ENCODE data around the gene BSND. TPM values are rescaled to one million over a fixed set of nuclear protein-coding genes. Genes with fewer than 3 reads are reported as not detected.

The BSND gene
- total RNA-seq, 6 donors from 2014 or later, result under 0.01 to 0.10 TPM; not detected in 4

DNA sequence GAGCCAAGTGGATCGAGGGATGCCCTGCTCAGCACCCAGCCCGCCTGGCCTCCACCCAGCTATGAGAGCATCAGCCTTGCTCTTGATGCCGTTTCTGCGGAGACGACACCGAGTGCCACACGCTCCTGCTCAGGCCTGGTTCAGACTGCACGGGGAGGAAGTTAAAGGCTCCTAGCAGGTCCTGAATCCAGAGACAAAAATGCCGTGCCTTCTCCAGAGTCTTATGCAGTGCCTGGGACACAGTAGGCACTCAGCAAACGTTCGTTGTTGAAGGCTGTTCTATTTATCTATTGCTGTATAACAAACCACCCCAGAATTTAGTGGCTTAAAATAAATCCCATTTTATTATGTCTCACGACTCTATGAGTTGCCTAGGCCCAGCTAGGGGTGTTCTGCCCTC, 6.8 kb upstream of the BSND start:
- WGBS, 2 donors, result 62 to 75% methylated on average over 5 to 12 of the region's 12 CpGs
- Histone ChIP-seq H3K9me3 (no peaks in the 10 kb centered on the region), H3K27ac (no peak overlapping the region), H3K4me1 (peaks cover 6 to 9% (median 8%) of the 10 kb centered on the region in 4 donors), H3K36me3 (no peaks in the 10 kb centered on the region), H3K4me3 (no peak overlapping the region), H3K27me3 (peaks cover 0 to 5% (median 2%) of the 10 kb centered on the region in 4 donors)
- TF ChIP-seq EP300 (IDR thresholded peaks at IDR 0.05), result no peak
- TF ChIP-seq, protein P1, sequence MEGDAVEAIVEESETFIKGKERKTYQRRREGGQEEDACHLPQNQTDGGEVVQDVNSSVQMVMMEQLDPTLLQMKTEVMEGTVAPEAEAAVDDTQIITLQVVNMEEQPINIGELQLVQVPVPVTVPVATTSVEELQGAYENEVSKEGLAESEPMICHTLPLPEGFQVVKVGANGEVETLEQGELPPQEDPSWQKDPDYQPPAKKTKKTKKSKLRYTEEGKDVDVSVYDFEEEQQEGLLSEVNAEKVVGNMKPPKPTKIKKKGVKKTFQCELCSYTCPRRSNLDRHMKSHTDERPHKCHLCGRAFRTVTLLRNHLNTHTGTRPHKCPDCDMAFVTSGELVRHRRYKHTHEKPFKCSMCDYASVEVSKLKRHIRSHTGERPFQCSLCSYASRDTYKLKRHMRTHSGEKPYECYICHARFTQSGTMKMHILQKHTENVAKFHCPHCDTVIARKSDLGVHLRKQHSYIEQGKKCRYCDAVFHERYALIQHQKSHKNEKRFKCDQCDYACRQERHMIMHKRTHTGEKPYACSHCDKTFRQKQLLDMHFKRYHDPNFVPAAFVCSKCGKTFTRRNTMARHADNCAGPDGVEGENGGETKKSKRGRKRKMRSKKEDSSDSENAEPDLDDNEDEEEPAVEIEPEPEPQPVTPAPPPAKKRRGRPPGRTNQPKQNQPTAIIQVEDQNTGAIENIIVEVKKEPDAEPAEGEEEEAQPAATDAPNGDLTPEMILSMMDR (IDR thresholded peaks at IDR 0.05), result no peak
- no peak for TF ChIP-seq POLR2AphosphoS5 (IDR thresholded peaks at IDR 0.05)
- no peak for TF ChIP-seq POLR2A (IDR thresholded peaks at IDR 0.05)
- DNase-seq, result no peak
- no peak for ATAC-seq (ENCODE audit: low FRiP score in 2 of 2)

DNA sequence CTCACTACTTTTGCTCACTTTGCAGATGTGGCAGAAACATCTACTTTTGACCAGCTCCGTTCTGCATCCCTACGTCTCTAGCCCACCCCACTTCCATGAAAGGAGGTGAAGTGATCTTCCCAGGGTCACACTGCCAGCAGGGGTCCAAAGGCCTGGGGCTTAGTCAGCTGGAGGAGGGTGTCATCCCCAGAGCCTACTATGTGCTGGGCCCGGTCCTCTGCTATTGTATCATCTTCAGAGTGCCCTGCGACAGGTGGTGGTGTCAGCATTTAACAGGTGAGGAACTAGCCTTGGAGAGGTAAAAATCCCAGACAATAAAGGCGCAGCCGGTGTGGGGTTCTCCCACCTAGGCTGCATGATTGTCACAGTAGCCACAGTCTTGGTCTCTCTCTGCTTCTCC, 5.6 kb upstream of the BSND start:
- no peak for DNase-seq
- H3K36me3 ChIP-seq, result no peaks in the 10 kb centered on the region
- WGBS, 2 donors, result 87 to 98% methylated on average over 6 of the region's 6 CpGs
- peaks cover 8 to 11% (median 10%) of the 10 kb centered on the region in 4 donors for H3K4me1 ChIP-seq
- H3K4me3 ChIP-seq, result no peak overlapping the region
- ATAC-seq (ENCODE audit: low FRiP score in 2 of 2), result no peak
- H3K9me3 ChIP-seq, result no peaks in the 10 kb centered on the region
- no peak overlapping the region for H3K27ac ChIP-seq
- peaks cover 0 to 10% (median 4%) of the 10 kb centered on the region in 4 donors for H3K27me3 ChIP-seq
- TF ChIP-seq, protein P1 (IDR thresholded peaks at IDR 0.05), result no peak
- TF ChIP-seq POLR2AphosphoS5 (IDR thresholded peaks at IDR 0.05), result no peak

DNA sequence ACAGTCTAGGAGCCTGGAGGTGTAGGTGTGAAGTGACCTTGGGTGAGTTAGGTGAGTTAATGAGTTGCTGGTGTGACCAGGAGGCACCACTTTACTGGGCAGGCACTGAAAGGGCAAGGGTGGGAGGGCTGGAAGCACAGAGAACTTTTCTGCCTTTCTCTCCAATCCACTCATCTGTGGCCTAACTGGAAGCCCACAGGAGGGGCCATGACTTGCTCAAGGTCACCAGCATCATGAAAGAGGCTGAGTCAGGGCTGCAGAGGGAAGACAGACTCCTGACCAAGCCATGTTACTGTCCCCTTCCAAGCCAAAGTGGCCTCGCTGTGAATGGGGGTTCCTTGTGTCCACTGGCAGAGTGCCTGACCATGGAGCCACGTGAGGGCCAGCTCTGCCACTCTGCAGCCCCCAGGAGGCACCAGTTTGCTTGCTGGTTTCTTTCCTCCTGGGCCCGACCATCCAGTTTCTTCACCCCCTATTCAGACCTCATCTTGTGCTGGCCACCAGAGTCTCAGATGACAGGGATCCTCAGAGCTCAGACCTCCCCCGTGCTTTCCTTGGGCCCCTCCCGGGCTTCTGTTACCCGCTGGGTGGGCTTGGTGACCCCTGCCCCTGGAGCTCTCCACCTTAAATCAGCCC, 4.3 kb upstream of the BSND start:
- Histone ChIP-seq H3K4me3 (no peak overlapping the region), H3K36me3 (no peaks in the 10 kb centered on the region), H3K9me3 (no peaks in the 10 kb centered on the region), H3K27me3 (peaks cover 0 to 10% (median 4%) of the 10 kb centered on the region in 4 donors), H3K27ac (no peak overlapping the region), H3K4me1 (peaks cover 8 to 11% (median 10%) of the 10 kb centered on the region in 4 donors)
- 69 to 78% methylated on average over 5 to 6 of the region's 6 CpGs for WGBS, 2 donors
- TF ChIP-seq POLR2AphosphoS5 (IDR thresholded peaks at IDR 0.05) (no peak), EP300 (IDR thresholded peaks at IDR 0.05) (no peak), POLR2A (IDR thresholded peaks at IDR 0.05) (no peak)
- TF ChIP-seq, protein P1 (IDR thresholded peaks at IDR 0.05), result no peak
- ATAC-seq (ENCODE audit: low FRiP score in 2 of 2) (no peak), DNase-seq (no peak)

DNA sequence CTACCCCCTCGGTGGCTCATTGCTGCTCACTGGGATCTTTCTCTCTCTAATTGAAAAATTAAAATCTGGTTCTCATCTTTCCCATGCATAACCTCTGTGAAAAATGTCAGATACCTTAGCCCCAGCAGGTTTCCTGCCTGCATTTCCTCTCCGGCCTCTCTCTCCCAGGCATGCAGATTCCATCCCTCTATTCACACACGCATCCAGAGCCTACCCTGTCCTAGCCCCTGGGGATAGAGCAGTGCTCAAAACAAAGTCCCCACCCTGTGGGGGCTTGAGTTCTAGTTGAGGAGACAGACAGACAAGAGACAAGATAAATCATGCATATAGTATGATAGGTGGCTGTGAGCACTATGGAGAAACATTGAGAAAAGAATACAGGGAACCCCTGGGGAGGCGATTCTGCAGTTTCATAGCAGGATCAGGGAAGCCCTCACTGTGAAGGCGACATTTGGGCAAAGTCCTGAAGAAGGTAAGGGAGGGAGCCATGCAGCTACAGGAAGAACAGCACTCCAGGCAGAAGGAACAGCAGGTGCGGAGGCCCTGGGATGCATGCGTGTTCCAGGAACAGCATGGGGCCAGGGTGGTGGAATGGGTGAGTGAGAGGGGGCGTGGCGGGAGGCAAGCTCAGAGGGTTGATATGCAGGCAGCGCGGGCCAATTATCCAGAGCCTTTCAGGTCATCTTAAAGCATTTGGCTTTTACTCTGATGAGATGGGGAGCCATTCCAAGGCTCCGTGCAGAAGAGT, 3.5 kb upstream of the BSND start:
- DNase-seq, result no peak
- TF ChIP-seq POLR2A (IDR thresholded peaks at IDR 0.05), result no peak
- TF ChIP-seq, protein P1 (IDR thresholded peaks at IDR 0.05), result no peak
- TF ChIP-seq EP300 (IDR thresholded peaks at IDR 0.05), result no peak
- no peak for TF ChIP-seq POLR2AphosphoS5 (IDR thresholded peaks at IDR 0.05)
- no peak for ATAC-seq (ENCODE audit: low FRiP score in 2 of 2)
- WGBS, 2 donors, result 64 to 78% methylated on average over 12 of the region's 12 CpGs
- H3K27me3 ChIP-seq, result peaks cover 0 to 10% (median 4%) of the 10 kb centered on the region in 4 donors
- H3K27ac ChIP-seq, result no peak overlapping the region
- H3K4me1 ChIP-seq, result peaks cover 8 to 11% (median 10%) of the 10 kb centered on the region in 4 donors
- H3K4me3 ChIP-seq, result no peak overlapping the region
- H3K9me3 ChIP-seq, result no peaks in the 10 kb centered on the region
- no peaks in the 10 kb centered on the region for H3K36me3 ChIP-seq

All from upper lobe of left lung (tissue), 6 donors.